Amniotic stem cell (primary cell): Measurements from ENCODE around the gene ZNF878.

ENCODE experiments used
- DNase-seq: peaks from one replicate; lab custom pipeline; 2025; lab: John Stamatoyannopoulos, UW

ZNF878 gene

DNA sequence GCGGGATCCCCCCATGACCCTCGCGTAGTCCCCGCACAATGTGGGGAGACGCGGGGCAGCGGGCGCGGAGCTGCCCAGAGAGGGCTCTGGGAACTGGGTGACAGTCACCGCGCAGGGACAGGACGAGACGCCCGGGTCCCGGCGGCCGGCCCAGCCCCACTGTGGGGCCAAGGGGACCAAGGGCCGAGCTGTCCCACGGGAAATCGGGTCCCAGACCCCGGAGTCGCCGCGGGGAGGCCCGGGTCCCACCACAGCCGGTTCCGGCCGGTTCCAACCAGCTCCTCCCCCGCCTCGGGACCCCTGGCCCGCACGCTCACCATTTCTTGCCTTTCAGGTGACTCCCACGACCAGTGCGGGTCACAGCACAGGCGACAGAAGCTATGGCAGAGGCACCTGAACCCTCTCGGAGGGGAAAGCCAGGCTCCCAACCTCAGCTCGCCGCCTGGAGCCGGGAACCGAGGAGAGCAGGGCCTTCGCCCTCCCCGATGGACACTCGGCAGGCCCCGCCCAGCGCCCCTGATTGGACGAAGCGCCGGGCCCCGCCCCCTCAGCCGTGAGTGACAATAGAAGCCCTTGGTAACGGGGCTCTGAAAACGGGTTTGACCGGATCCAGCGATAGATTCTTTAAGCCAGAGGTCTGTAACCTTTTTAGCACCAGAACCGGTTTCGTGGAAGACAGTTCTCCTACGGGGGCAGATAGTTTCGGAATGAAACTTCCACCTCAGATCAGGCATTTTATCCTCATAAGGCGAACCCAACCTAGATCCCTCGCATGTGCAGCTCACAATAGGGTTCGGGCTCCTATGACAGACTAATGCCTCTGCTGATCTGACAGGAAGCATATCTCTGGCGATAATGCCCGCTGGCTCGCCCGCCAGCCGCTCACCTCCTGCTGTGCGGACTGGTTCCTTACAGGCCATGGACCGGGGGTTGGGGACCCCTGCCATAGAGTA is 17.3 kb downstream of the ZNF878 start, which contains the start of gene ZNF433:
Gene ZNF433, minus strand, starts transcription at position 460 of the 953 bp plus-strand sequence. Its CDS starts 140 bp downstream, at position 320.
- peak; percentile 86 for DNase-seq

DNA sequence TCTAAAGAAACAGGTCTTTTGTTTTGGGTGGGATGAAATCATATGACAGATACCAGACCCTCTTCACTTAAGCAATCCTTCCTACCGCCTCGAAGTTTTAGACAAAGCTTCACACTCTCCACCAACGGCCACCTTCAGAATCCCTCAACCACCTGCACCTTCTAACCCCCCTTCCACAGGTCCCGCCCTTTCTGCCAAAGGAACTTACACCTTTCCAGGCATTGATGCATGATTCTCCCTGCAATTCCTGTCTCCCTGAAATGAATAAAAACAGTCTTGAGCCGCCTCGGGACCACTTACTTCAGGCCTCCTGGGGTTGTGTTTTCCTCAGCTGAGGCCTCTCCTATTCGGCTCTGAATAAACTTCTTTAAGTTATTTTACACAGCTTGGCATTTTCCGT is 18.1 kb downstream of the ZNF878 start:
- no peak for DNase-seq

DNA sequence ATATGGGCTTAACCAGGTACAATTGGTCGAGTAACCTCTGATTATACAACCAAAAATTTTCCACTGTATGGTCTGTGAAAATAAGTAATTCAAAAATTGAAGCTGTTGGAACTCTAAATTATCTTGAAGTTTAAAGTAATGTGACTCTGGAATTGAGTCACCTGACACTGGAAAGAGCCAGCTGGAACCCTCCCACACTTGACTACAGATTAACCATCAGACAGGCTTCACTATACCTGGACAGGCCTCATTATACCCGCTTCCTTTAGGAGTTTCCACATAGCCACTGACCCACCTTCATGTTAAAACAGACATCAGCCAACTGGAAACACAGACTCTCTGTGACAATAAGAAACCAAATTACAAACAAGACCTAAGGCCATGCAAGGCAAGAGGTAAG is 18.6 kb downstream of the ZNF878 start:
- DNase-seq, result no peak

DNA sequence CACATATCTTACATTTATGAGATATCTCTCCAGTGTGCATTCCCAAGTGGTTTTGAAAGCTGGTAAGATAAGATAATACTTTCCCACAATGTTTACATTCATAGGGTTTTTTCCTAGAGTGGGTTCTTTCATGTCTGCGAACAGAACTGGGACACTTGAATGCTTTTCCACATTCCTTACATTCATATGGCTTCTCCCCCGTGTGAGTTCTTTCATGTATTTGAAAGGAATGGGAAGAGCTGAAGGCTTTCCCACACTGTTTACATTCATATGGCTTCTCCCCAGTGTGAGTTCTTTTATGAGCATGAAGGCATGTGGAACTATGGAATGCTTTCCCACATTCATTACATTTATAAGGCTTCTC is 37.0 kb downstream of the ZNF878 start:
- no peak for DNase-seq

DNA sequence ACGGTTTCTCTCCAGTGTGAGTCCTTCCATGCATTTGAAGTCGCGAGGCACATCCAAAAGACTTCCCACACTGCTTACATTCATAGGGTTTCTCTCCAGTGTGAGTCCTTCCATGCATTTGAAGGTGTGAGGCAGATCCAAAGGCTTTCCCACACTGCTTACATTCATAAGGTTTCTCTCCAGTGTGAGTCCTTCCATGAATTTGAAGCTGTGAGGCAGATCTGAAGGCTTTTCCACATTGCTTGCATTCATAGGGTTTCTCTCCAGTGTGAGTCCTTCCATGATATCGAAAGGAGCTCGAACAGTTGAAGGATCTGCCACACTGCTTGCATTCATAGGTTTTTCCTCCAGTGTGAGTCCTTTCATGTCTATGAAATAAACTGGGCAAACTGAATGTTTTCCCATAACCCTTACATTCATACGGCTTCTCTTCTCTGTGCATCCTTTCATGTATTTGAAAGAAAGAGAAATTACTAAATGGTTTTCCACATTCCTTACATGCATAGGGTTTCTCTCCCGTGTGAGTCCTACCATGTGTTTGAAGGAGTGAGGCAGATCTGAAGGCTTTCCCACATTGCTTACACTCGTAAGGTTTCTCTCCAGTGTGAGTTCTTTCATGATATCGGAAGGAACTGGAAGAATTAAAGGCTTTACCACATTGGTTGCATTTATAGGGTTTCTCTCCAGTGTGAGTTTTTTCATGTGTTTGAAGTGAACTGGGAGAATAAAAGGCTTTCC is 37.6 kb downstream of the ZNF878 start:
- DNase-seq, result no peak

DNA sequence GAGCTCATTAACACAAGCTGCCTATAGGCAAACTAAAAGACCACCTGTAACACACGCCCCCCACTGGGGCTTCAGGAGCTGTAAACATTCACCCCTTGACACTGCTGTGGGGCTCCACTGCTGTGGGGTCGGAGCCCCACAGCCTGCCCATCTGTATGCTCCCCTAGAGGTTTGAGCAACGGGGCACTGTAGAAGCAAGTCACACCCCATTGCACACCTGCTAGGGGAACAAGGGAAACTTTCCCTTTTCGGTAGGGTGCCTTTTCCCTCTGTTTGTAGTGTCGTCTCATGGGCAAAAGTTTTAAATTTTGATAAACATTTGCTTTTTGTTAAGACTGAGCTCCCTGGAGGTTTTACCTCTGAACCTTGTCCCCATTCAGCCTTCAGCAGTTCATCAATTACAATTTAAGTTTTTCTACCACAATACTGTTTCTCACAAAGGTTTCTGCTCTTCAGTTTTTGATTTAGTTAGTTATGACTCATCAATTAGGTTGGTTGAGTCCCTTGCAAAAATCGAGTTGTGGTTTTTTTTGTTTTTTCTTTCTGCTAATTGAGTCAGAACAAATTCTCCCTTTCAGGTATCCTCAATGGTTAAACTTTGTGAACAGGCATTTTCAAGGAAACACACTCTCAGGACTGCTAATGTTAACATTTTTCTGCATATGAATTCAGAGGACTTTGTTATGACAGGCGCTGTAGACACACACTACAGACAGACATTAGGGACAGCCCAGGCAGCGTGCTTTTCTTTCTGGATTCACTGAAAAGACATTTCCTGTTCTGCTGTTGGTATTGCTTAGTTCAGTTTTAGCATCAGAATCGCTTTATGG is 52.4 kb downstream of the ZNF878 start:
- DNase-seq, result no peak

DNA sequence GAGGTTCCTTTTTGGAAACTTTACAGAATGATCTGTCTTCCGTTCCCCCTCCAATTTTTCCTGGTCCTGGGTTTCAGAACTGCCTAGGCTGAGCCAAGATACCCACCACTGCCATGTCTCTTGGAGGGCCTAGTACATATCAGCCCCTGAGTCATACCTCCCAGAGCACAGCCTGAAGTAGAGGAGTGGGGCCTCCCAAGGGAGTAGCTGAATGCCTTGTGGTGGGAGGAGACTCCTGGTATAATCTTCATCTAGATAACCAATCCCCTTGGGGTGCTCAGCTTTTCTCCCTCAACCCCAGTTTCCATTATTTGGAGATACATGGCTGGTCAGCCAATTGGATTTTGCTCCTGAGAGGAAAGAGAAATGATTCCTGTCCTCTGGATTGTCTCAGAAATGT is 57.6 kb downstream of the ZNF878 start:
- no peak for DNase-seq
